Mesendoderm (in vitro differentiated cells): ENCODE data around the gene CEP57.
"Not testable (repeated sequence)": the region's sequence is repeated elsewhere in the genome, so short reads cannot be mapped to it uniquely, and the experiment has no call there.

Source experiments
- DNase-seq: peaks from one replicate; pipeline ENCODE4 v3.0.0; 2013
- H2AK5ac ChIP-seq: 2 replicates; pipeline ENCODE4 v1.6.1; 2013; ENCODE audit warnings: low read length, inconsistent platforms
- H2BK120ac ChIP-seq: 2 replicates; pipeline ENCODE4 v1.6.1; 2013; ENCODE audit warnings: low read depth, mild to moderate bottlenecking, low read length, moderate library complexity, mixed read lengths
- H2BK15ac ChIP-seq: replicated peaks from 2 replicates; pipeline ENCODE4 v1.6.1; 2013; ENCODE audit warnings: low read depth, mild to moderate bottlenecking, moderate library complexity
- H2BK5ac ChIP-seq: 2 replicates; pipeline ENCODE4 v1.6.1; 2013; ENCODE audit warnings: low read length, inconsistent platforms
- H3K18ac ChIP-seq: 2 replicates; pipeline ENCODE4 v1.6.1; 2013; ENCODE audit warnings: mild to moderate bottlenecking, low read length, mixed read lengths
- H3K23ac ChIP-seq: one replicate; pipeline ENCODE4 v1.6.1; 2013; ENCODE audit warnings: low read length
- H3K27ac ChIP-seq: 2 replicates; pipeline ENCODE4 v1.5.1; 2013; ENCODE audit warnings: low read depth, mild to moderate bottlenecking, inconsistent platforms, low read length, moderate library complexity
- H3K27me3 ChIP-seq: 2 replicates; pipeline ENCODE4 v1.6.1; 2013; ENCODE audit warnings: low read length, control low read depth, mild to moderate bottlenecking, inconsistent platforms; ENCODE audit not compliant: insufficient read depth, poor library complexity
- H3K36me3 ChIP-seq: 2 replicates; pipeline ENCODE4 v1.6.1; 2013; ENCODE audit warnings: low read length, inconsistent platforms; ENCODE audit not compliant: control insufficient read depth, insufficient read depth
- H3K4ac ChIP-seq: one replicate; pipeline ENCODE4 v1.6.1; 2013; ENCODE audit warnings: low read depth, mild to moderate bottlenecking, low read length, moderate library complexity
- H3K4me1 ChIP-seq: 2 replicates; pipeline ENCODE4 v1.6.1; 2013; ENCODE audit warnings: low read depth, low read length, inconsistent platforms; ENCODE audit not compliant: control insufficient read depth
- H3K4me2 ChIP-seq: 2 replicates; pipeline ENCODE4 v1.6.1; 2013; ENCODE audit warnings: low read length
- H3K4me3 ChIP-seq: 2 replicates; pipeline ENCODE4 v1.5.1; 2013; ENCODE audit warnings: mild to moderate bottlenecking, low read length
- H3K56ac ChIP-seq: one replicate; pipeline ENCODE4 v1.6.1; 2013; ENCODE audit warnings: low read length
- H3K79me1 ChIP-seq: 2 replicates; pipeline ENCODE4 v1.6.1; 2013; ENCODE audit warnings: low read length, inconsistent platforms
- H3K79me2 ChIP-seq: 2 replicates; pipeline ENCODE4 v1.6.1; 2013; ENCODE audit warnings: mild to moderate bottlenecking, low read length; ENCODE audit not compliant: control insufficient read depth, insufficient read depth
- H3K9ac ChIP-seq: 2 replicates; pipeline ENCODE4 v1.6.1; 2013; ENCODE audit warnings: low read length, inconsistent platforms
- H4K5ac ChIP-seq: one replicate; pipeline ENCODE4 v1.6.1; 2013; ENCODE audit warnings: low read length
- H4K8ac ChIP-seq: one replicate; pipeline ENCODE4 v1.6.1; 2013; ENCODE audit warnings: low read depth, mild to moderate bottlenecking, control low read depth, low read length, moderate library complexity
- WGBS: extraction: QIAGEN DNeasy Blood & Tissue Kit; methylation state at CpG from one replicate; pipeline ENCODE4 v1.1.7; 2013; ENCODE audit warnings: low lambda C conversion rate, missing lambda C conversion rate; ENCODE audit not compliant: insufficient coverage; ENCODE audit errors: extremely low coverage; 5-methylcytosine and 5-hydroxymethylcytosine counted together

CEP57 gene

DNA sequence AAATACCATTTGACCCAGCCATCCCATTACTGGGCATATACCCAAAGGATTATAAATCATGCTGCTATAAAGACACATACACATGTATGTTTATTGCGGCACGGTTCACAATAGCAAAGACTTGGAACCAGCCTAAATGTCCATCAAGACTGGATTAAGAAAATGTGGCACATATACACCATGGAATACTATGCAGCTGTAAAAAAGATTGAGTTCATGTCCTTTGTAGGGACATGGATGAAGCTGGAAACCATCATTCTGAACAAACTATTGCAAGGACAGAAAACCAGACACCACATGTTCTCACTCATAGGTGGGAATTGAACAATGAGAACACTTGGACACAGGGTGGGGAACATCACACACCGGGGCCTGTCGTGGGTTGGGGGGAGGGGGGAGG is 20.8 kb downstream of the CEP57 start:
- not testable (repeated sequence) for H3K56ac ChIP-seq

DNA sequence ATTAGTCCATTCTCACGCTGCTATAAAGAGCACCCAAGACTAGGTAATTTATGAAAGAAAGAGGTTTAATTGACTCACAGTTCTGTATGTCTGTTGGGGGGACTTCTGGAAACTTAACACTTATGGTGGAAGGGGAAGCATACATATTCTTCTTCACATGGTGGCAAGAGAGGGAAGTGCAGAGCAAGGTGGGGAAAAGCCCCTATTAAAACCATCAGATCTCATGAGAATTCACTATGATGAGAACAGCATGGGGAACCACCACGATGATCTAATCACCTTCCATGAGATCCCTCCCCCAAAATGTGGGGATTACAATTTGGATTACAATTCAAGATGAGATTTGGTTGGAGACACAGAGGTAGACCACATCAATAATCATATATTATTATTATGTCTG is 25.7 kb downstream of the CEP57 start:
- Histone ChIP-seq H3K4me3 (no peak overlapping the region), H3K56ac (no peak overlapping the region), H3K79me1 (no peaks in the 10 kb centered on the region), H3K36me3 (peaks cover 1% of the 10 kb centered on the region), H3K27me3 (no peaks in the 10 kb centered on the region), H3K4ac (no peak overlapping the region), H3K4me2 (no peak overlapping the region), H4K5ac (no peak overlapping the region), H3K23ac (no peak overlapping the region), H3K9ac (no peak overlapping the region), H2BK15ac (no peak overlapping the region), H3K79me2 (no peaks in the 10 kb centered on the region), H3K18ac (no peak overlapping the region), H3K27ac (no peak overlapping the region), H2AK5ac (no peak overlapping the region), H2BK120ac (no peak overlapping the region), H4K8ac (no peak overlapping the region), H3K4me1 (no peaks in the 10 kb centered on the region), H2BK5ac (no peak overlapping the region)
- no peak for DNase-seq
- WGBS = no CpG with 5 or more reads among the region's 2 CpGs

More for the DNA sequence above, 20.8 kb downstream of the CEP57 start:
- H3K23ac ChIP-seq, H4K5ac ChIP-seq, H3K79me2 ChIP-seq, H3K4ac ChIP-seq, H3K9ac ChIP-seq, H3K4me3 ChIP-seq, H3K27me3 ChIP-seq, H3K18ac ChIP-seq, H2BK15ac ChIP-seq, H4K8ac ChIP-seq, H2BK5ac ChIP-seq, H3K27ac ChIP-seq, H3K36me3 ChIP-seq, DNase-seq, H3K79me1 ChIP-seq, H3K4me2 ChIP-seq, H3K4me1 ChIP-seq, H2BK120ac ChIP-seq, H2AK5ac ChIP-seq: not testable (repeated sequence)
- no CpG with 5 or more reads among the region's 4 CpGs for WGBS

- H3K4ac ChIP-seq = no peak overlapping the region
- no CpG with 5 or more reads among the region's 2 CpGs for WGBS
- peaks cover 2% of the 10 kb centered on the region for H3K36me3 ChIP-seq
- H4K5ac ChIP-seq = no peak overlapping the region
- no peak overlapping the region for H3K18ac ChIP-seq
- no peak overlapping the region for H3K4me2 ChIP-seq
- H2AK5ac ChIP-seq = no peak overlapping the region
- no peaks in the 10 kb centered on the region for H3K79me1 ChIP-seq
- H3K56ac ChIP-seq = no peak overlapping the region
- no peak overlapping the region for H3K23ac ChIP-seq
- H2BK120ac ChIP-seq = no peak overlapping the region
- no peak overlapping the region for H2BK5ac ChIP-seq
- H2BK15ac ChIP-seq = no peak overlapping the region
- no peak overlapping the region for H3K27ac ChIP-seq
- no peaks in the 10 kb centered on the region for H3K79me2 ChIP-seq
- H4K8ac ChIP-seq = no peak overlapping the region
- DNase-seq = no peak
- H3K27me3 ChIP-seq = no peaks in the 10 kb centered on the region
- no peak overlapping the region for H3K4me3 ChIP-seq
- no peaks in the 10 kb centered on the region for H3K4me1 ChIP-seq
- H3K9ac ChIP-seq = no peak overlapping the region
Observed at GRCh38 chr11:95821640-95822039, 31.3 kb downstream of the CEP57 start.

- no peak overlapping the region for H2BK15ac ChIP-seq
- H3K4ac ChIP-seq = no peak overlapping the region
- H3K18ac ChIP-seq = no peak overlapping the region
- H3K56ac ChIP-seq = no peak overlapping the region
- H4K5ac ChIP-seq = no peak overlapping the region
- no CpG with 5 or more reads among the region's 4 CpGs for WGBS
- H3K27ac ChIP-seq = no peak overlapping the region
- H3K4me1 ChIP-seq = no peaks in the 10 kb centered on the region
- H2AK5ac ChIP-seq = no peak overlapping the region
- no peak for DNase-seq
- H3K9ac ChIP-seq = no peak overlapping the region
- no peaks in the 10 kb centered on the region for H3K79me2 ChIP-seq
- no peaks in the 10 kb centered on the region for H3K79me1 ChIP-seq
- H4K8ac ChIP-seq = no peak overlapping the region
- H3K27me3 ChIP-seq = no peaks in the 10 kb centered on the region
- no peak overlapping the region for H2BK120ac ChIP-seq
- H3K4me2 ChIP-seq = no peak overlapping the region
- H3K4me3 ChIP-seq = no peak overlapping the region
- H2BK5ac ChIP-seq = no peak overlapping the region
- no peak overlapping the region for H3K23ac ChIP-seq
- peaks cover 3% of the 10 kb centered on the region for H3K36me3 ChIP-seq
Observed at GRCh38 chr11:95827696-95828095, 37.4 kb downstream of the CEP57 start.

DNA sequence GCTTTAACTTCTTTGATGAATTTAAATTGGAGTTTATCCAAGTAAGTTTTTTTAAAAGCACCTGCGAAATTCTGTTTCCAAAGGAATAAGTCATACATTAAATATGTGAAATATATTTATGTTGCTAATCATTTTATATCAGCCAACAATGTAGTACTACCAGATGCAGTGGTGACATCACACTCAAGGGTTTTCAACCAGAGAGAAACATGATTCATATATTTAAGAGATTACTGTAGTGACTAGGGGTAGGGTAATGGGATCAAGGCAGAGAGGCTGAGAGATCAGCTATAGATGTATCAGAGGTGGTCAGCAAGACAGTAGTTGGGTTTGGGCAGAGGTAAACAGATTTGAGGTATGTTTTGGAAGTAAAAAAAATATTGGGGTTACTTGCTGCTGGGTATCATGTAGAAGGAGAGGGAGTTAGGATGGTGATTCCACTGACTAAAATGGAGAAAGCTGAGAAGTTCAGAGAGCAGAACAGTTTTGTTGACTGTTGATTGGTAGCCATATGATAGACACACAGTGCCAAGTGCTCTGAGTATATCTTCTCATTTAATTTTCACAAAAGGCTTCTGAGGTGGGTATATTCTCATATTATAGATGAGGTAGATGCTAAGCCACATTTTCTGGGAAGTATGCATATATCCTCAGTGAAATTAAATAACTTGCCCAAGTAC is 39.4 kb downstream of the CEP57 start:
- no CpG with 5 or more reads among the region's 1 CpG for WGBS

More for the DNA sequence above, 39.4 kb downstream of the CEP57 start:
- no peak overlapping the region for H3K56ac ChIP-seq
- H3K27ac ChIP-seq = no peak overlapping the region
- no peak overlapping the region for H4K5ac ChIP-seq
- peaks cover 4% of the 10 kb centered on the region for H3K36me3 ChIP-seq
- H3K4ac ChIP-seq = no peak overlapping the region
- no peak overlapping the region for H4K8ac ChIP-seq
- H3K4me3 ChIP-seq = no peak overlapping the region
- H2BK120ac ChIP-seq = no peak overlapping the region
- no peak overlapping the region for H2BK5ac ChIP-seq
- no peaks in the 10 kb centered on the region for H3K79me2 ChIP-seq
- no peak overlapping the region for H3K9ac ChIP-seq
- no peaks in the 10 kb centered on the region for H3K4me1 ChIP-seq
- H3K27me3 ChIP-seq = no peaks in the 10 kb centered on the region
- no peak overlapping the region for H3K4me2 ChIP-seq
- no peak for DNase-seq
- H2AK5ac ChIP-seq = no peak overlapping the region
- no peak overlapping the region for H2BK15ac ChIP-seq
- H3K79me1 ChIP-seq = no peaks in the 10 kb centered on the region
- no peak overlapping the region for H3K18ac ChIP-seq
- no peak overlapping the region for H3K23ac ChIP-seq
